ENCODE results near the gene BMPR1A.
"Not testable (repeated sequence)": the region's sequence is repeated elsewhere in the genome, so short reads cannot be mapped to it uniquely, and the experiment has no call there.

BMPR1A gene

GRCh38 chr10:86730227-86730626 is 26.2 kb upstream of the BMPR1A start:
- no peak for DNase-seq

- DNase-seq: peak in 1 of 2 donors; percentile 13
Measured at GRCh38 chr10:86732771-86733170, 23.6 kb upstream of the BMPR1A start.

- DNase-seq: peak in 1 of 2 donors; percentile 41
Measured at GRCh38 chr10:86733260-86733671, 23.2 kb upstream of the BMPR1A start.

GRCh38 chr10:86734207-86734988 is 22.0 kb upstream of the BMPR1A start:
- no peak for DNase-seq

- not testable (repeated sequence) for DNase-seq
Measured at GRCh38 chr10:86735278-86735677, 21.1 kb upstream of the BMPR1A start.

- no peak for DNase-seq
Measured at GRCh38 chr10:86742230-86742629, 14.2 kb upstream of the BMPR1A start.

- DNase-seq: no peak
Measured at GRCh38 chr10:86744067-86744725, 12.2 kb upstream of the BMPR1A start.

GRCh38 chr10:86747796-86748581 is 8.4 kb upstream of the BMPR1A start:
- DNase-seq: no peak

GRCh38 chr10:86749854-86750253 is 6.6 kb upstream of the BMPR1A start:
- DNase-seq: no peak

GRCh38 chr10:86751477-86751876 is 4.9 kb upstream of the BMPR1A start:
- DNase-seq: no peak

- DNase-seq: no peak
Measured at GRCh38 chr10:86752311-86752710, 4.1 kb upstream of the BMPR1A start.

GRCh38 chr10:86753051-86753450 is 3.4 kb upstream of the BMPR1A start:
- no peak for DNase-seq

GRCh38 chr10:86753638-86754434 is 2.6 kb upstream of the BMPR1A start:
- no peak for DNase-seq

GRCh38 chr10:86755454-86755739 is 1.0 kb upstream of the BMPR1A start:
- DNase-seq: no peak

- peak; percentile 86 to 88 for DNase-seq
Measured at GRCh38 chr10:86755740-86756510, 494 bp upstream of the BMPR1A start.

GRCh38 chr10:86757113-86757972 is 924 bp downstream of the BMPR1A start:
- DNase-seq: peak in 1 of 2 donors; percentile 27

GRCh38 chr10:86758189-86759072 is 2.0 kb downstream of the BMPR1A start:
- peak in 1 of 2 donors; percentile 35 for DNase-seq

GRCh38 chr10:86759073-86759672 is 2.8 kb downstream of the BMPR1A start:
- DNase-seq: no peak

- no peak for DNase-seq
Measured at GRCh38 chr10:86763404-86763803, 7.0 kb downstream of the BMPR1A start.

- no peak for DNase-seq
Measured at GRCh38 chr10:86765548-86765947, 9.1 kb downstream of the BMPR1A start.
